ENCODE measurements around the gene FREM2.

DNA sequence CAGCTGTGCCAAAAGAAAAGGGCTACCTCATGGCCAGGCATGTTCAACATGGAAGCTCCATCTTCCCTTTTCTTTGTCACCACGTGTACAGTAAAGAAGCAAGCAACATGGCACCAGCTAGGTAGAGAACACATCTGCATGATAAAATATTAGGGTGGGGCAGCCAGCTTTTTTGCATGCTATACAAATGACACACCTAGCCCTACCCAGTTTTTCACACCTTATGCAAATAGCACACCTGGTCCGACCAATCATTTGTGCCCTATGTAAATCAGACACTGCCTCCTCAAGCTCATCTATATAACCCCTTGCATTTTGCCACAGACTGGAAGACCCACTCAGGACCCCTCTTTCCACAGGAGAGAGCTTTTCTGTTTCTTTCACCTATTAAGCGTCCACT lies 218.2 kb downstream of the FREM2 start:
- TF ChIP-seq TEAD4 (IDR thresholded peaks at IDR 0.05; ENCODE audit: borderline replicate concordance, insufficient read depth): no peak
- no peak for TF ChIP-seq CTCF (IDR thresholded peaks at IDR 0.05)
- TF ChIP-seq EP300 (IDR thresholded peaks at IDR 0.05; ENCODE audit: borderline replicate concordance in 1 of 2, low read depth in 1 of 2, low read length in 1 of 2): no peak
- TF ChIP-seq FOXJ3 (CRISPR knock-in tag; IDR thresholded peaks at IDR 0.05): no peak
- TF ChIP-seq CHD2 (IDR thresholded peaks at IDR 0.05; ENCODE audit: low read length, partially characterized antibody): no peak
- TF ChIP-seq NFIC (IDR thresholded peaks at IDR 0.05; ENCODE audit: borderline replicate concordance): no peak
- no peak for TF ChIP-seq POLR2AphosphoS5 (IDR thresholded peaks at IDR 0.05; ENCODE audit: low read depth, low read length)
- TF ChIP-seq TAF1 (IDR thresholded peaks at IDR 0.05; ENCODE audit: borderline replicate concordance, low read depth, low read length): no peak
- no peak for TF ChIP-seq IRF3 (IDR thresholded peaks at IDR 0.05; ENCODE audit: low read depth, low read length)
- no peak for TF ChIP-seq RCOR1 (IDR thresholded peaks at IDR 0.05; ENCODE audit: low read length)
- TF ChIP-seq GABPA (IDR thresholded peaks at IDR 0.05; ENCODE audit: low read depth): no peak
- no peak for TF ChIP-seq RFX5 (IDR thresholded peaks at IDR 0.05; ENCODE audit: low read length)
- TF ChIP-seq MAX (IDR thresholded peaks at IDR 0.05; ENCODE audit: low read depth): no peak
